ENCODE measurements around the gene DIPK1B. TPM values are rescaled to one million over a fixed set of nuclear protein-coding genes. Genes with fewer than 3 reads are reported as not detected.

DIPK1B gene
- polyA plus RNA-seq, 1 of the 3 experiments (the other 2 are of a cell fraction): 24.5 TPM

- Histone ChIP-seq H3K36me3 (replicated peaks in 1 of 2; ENCODE audit: control insufficient read depth in 1 of 2, insufficient read depth in 2 of 2, low read length in 1 of 2) (no peaks in the 10 kb centered on the region), H3K9me3 (no peaks in the 10 kb centered on the region), H3K27me3 (ENCODE audit: insufficient read depth) (no peaks in the 10 kb centered on the region), H3K4me1 (ENCODE audit: control insufficient read depth in 1 of 2, insufficient read depth in 2 of 2, low read depth in 1 of 2, low read length in 1 of 2) (peaks cover 3 to 28% of the 10 kb centered on the region in 2 experiments; a peak in 2 of 4 replicates), H3K27ac (ENCODE audit: low read depth in 2 of 2, low read length in 1 of 2) (no peak overlapping the region), H3K9me2 (no peaks in the 10 kb centered on the region), H4K20me1 (ENCODE audit: insufficient read depth) (no peaks in the 10 kb centered on the region; the same call in 1 of the 2 replicates), H3K9ac (no peak overlapping the region), H3K79me2 (ENCODE audit: insufficient read depth) (peaks cover 5% of the 10 kb centered on the region), H3K4me2 (no peak overlapping the region), H3K4me3 (ENCODE audit: low read depth in 2 of 2, low read length in 1 of 2) (no peak overlapping the region), H2AFZ (ENCODE audit: low read depth) (no peak overlapping the region), H3F3A (replicated peaks; ENCODE audit: insufficient read depth) (no peaks in the 10 kb centered on the region)
- no peak for TF ChIP-seq JUND (IDR thresholded peaks at IDR 0.05)
- no peak for TF ChIP-seq EZH2phosphoT487 (IDR thresholded peaks at IDR 0.05; ENCODE audit: borderline replicate concordance, low read depth)
- no peak for TF ChIP-seq USF1 (IDR thresholded peaks at IDR 0.05; ENCODE audit: borderline replicate concordance, low read depth)
- TF ChIP-seq, protein P1, sequence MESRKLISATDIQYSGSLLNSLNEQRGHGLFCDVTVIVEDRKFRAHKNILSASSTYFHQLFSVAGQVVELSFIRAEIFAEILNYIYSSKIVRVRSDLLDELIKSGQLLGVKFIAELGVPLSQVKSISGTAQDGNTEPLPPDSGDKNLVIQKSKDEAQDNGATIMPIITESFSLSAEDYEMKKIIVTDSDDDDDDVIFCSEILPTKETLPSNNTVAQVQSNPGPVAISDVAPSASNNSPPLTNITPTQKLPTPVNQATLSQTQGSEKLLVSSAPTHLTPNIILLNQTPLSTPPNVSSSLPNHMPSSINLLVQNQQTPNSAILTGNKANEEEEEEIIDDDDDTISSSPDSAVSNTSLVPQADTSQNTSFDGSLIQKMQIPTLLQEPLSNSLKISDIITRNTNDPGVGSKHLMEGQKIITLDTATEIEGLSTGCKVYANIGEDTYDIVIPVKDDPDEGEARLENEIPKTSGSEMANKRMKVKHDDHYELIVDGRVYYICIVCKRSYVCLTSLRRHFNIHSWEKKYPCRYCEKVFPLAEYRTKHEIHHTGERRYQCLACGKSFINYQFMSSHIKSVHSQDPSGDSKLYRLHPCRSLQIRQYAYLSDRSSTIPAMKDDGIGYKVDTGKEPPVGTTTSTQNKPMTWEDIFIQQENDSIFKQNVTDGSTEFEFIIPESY (IDR thresholded peaks at IDR 0.05; ENCODE audit: borderline replicate concordance, low read depth): no peak
- TF ChIP-seq RFX5 (IDR thresholded peaks at IDR 0.05; ENCODE audit: low read length): no peak
- no peak for TF ChIP-seq ELF1 (IDR thresholded peaks at IDR 0.05)
- no peak for TF ChIP-seq FOXM1 (IDR thresholded peaks at IDR 0.05; ENCODE audit: low read depth)
- no peak for TF ChIP-seq EP300 (IDR thresholded peaks at IDR 0.05; ENCODE audit: borderline replicate concordance in 1 of 2, low read depth in 1 of 2, low read length in 1 of 2)
- TF ChIP-seq YY1 (IDR thresholded peaks at IDR 0.05; ENCODE audit: low read depth): no peak
- WGBS (ENCODE audit: low lambda C conversion rate): 82% methylated on average over 14 of the region's 15 CpGs
- ChIA-PET POLR2A (no interaction called here), CTCF (interaction anchor here (0.8 to 1.7 kb wide), 3 partner anchors 19 to 206 kb away, joined by 3 to 4 read pairs (median 3); no protein-coding TSS in a partner anchor)
- no peak for DNase-seq
Observed at GRCh38 chr9:136690806-136691261, 21.5 kb upstream of the DIPK1B start.

- Histone ChIP-seq H3K4me3 (ENCODE audit: low read depth in 2 of 2, low read length in 1 of 2) (no peak overlapping the region), H3K9ac (no peak overlapping the region), H3K4me1 (ENCODE audit: control insufficient read depth in 1 of 2, insufficient read depth in 2 of 2, low read depth in 1 of 2, low read length in 1 of 2) (peaks cover 0 to 28% of the 10 kb centered on the region in 2 experiments; a peak in 1 of 4 replicates), H3K4me2 (no peak overlapping the region), H3F3A (replicated peaks; ENCODE audit: insufficient read depth) (no peaks in the 10 kb centered on the region), H3K79me2 (ENCODE audit: insufficient read depth) (no peaks in the 10 kb centered on the region; the same call in 1 of the 2 replicates), H3K9me2 (no peaks in the 10 kb centered on the region), H3K27ac (ENCODE audit: low read depth in 2 of 2, low read length in 1 of 2) (no peak overlapping the region), H4K20me1 (ENCODE audit: insufficient read depth) (no peaks in the 10 kb centered on the region), H2AFZ (ENCODE audit: low read depth) (no peak overlapping the region), H3K36me3 (replicated peaks in 1 of 2; ENCODE audit: control insufficient read depth in 1 of 2, insufficient read depth in 2 of 2, low read length in 1 of 2) (no peaks in the 10 kb centered on the region), H3K9me3 (no peaks in the 10 kb centered on the region), H3K27me3 (ENCODE audit: insufficient read depth) (no peaks in the 10 kb centered on the region)
- DNase-seq: no peak
- ChIA-PET POLR2A (no interaction called here), CTCF (interaction anchor here (0.8 kb wide), 1 partner anchor 20 kb away, joined by 3 read pairs; no protein-coding TSS in a partner anchor)
- no peak for TF ChIP-seq USF1 (IDR thresholded peaks at IDR 0.05; ENCODE audit: borderline replicate concordance, low read depth)
- WGBS (ENCODE audit: low lambda C conversion rate): 83% methylated on average over 9 of the region's 29 CpGs
Observed at GRCh38 chr9:136691316-136692184, 20.8 kb upstream of the DIPK1B start.

Data from SK-N-SH (cell line).